ENCODE measurements around the gene CD2AP. TPM values are rescaled to one million over a fixed set of nuclear protein-coding genes. Genes with fewer than 3 reads are reported as not detected.
"Not testable (repeated sequence)": the region's sequence is repeated elsewhere in the genome, so short reads cannot be mapped to it uniquely, and the experiment has no call there.

CD2AP gene
- total RNA-seq, 1 donor from 2014 or later, result 23.6 TPM

DNA sequence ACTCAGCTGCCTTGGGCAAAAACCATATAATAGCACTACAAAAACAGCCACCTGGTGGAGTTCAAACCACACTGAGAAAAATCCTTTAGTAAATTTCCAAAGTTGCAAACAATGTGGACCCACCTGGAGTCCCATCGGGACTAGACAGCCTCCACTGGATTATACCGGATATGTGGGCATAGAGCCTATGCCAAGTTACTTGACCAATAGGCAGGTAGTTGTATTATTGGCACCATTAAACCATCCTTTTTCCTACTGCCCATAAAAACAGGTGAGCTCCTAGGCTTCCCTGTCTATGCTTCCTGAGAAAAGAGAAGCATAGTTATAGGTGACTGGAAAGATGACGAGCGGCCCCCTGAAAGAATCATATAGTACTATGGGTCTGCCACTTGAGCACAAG is 169.1 kb downstream of the CD2AP start:
- TF ChIP-seq, protein P1, sequence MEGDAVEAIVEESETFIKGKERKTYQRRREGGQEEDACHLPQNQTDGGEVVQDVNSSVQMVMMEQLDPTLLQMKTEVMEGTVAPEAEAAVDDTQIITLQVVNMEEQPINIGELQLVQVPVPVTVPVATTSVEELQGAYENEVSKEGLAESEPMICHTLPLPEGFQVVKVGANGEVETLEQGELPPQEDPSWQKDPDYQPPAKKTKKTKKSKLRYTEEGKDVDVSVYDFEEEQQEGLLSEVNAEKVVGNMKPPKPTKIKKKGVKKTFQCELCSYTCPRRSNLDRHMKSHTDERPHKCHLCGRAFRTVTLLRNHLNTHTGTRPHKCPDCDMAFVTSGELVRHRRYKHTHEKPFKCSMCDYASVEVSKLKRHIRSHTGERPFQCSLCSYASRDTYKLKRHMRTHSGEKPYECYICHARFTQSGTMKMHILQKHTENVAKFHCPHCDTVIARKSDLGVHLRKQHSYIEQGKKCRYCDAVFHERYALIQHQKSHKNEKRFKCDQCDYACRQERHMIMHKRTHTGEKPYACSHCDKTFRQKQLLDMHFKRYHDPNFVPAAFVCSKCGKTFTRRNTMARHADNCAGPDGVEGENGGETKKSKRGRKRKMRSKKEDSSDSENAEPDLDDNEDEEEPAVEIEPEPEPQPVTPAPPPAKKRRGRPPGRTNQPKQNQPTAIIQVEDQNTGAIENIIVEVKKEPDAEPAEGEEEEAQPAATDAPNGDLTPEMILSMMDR (IDR thresholded peaks at IDR 0.05), result no peak
- TF ChIP-seq POLR2AphosphoS5 (IDR thresholded peaks at IDR 0.05; ENCODE audit: insufficient read depth in 1 of 2, low read depth in 1 of 2), result no peak
- TF ChIP-seq POLR2A (IDR thresholded peaks at IDR 0.05), result no peak
- Histone ChIP-seq H3K27me3 (no peaks in the 10 kb centered on the region), H3K27ac (no peak overlapping the region), H3K36me3 (no peaks in the 10 kb centered on the region), H3K4me1 (no peaks in the 10 kb centered on the region), H3K9me3 (no peaks in the 10 kb centered on the region), H3K4me3 (no peak overlapping the region)
- intact Hi-C loops (cut with DNase I), result no loop called here
- no peak for DNase-seq (ENCODE audit: extremely low spot score in 2 of 2)

DNA sequence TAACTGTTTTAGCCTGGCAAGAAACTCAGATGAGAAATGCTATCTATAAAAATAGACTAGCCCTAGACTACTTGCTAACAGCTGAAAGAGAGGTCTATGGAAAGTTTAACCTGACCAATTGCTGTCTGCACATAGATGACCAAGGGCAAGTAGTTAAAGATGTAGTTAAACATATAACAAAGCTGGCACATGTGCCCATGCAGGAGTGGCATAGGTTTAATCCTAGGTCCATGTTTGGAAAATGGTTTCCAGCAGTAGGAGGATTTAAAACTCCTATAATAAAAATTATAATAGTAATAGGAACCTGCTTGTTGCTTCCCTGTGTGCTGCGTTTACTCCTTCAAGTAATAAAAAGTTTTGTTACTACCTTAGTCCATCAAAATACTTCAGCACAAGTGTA is 169.6 kb downstream of the CD2AP start:
- TF ChIP-seq POLR2AphosphoS5 (IDR thresholded peaks at IDR 0.05; ENCODE audit: insufficient read depth in 1 of 2, low read depth in 1 of 2) (no peak), POLR2A (IDR thresholded peaks at IDR 0.05) (no peak)
- TF ChIP-seq, protein P1 (IDR thresholded peaks at IDR 0.05), result no peak
- Histone ChIP-seq H3K27me3 (no peaks in the 10 kb centered on the region), H3K9me3 (no peaks in the 10 kb centered on the region), H3K27ac (no peak overlapping the region), H3K4me1 (no peaks in the 10 kb centered on the region), H3K4me3 (no peak overlapping the region), H3K36me3 (no peaks in the 10 kb centered on the region)
- no peak for DNase-seq (ENCODE audit: extremely low spot score in 2 of 2)
- intact Hi-C loops (cut with DNase I), result no loop called here

DNA sequence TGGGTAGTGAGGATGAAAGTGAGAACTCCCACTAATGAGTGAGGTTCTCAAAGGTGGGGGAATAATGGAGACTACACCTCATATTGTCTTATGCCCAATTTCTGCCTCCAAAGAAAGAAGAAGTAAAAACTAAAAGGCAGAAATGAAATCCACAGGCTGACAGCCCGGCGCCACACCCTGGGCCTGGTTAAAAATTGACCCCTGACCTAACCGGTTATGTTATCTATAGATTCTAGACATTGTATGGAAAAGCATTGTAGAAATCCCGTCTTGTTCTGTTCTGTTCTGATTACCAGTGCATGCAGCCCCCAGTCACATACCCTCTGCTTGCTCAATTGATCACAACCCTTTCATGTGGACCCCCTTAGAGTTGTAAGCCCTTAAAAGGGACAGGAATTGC is 170.0 kb downstream of the CD2AP start:
- H3K9me3 ChIP-seq; H3K27me3 ChIP-seq; DNase-seq (ENCODE audit: extremely low spot score in 2 of 2); H3K27ac ChIP-seq; H3K36me3 ChIP-seq; intact Hi-C loops (cut with DNase I); H3K4me1 ChIP-seq; H3K4me3 ChIP-seq: not testable (repeated sequence)

DNA sequence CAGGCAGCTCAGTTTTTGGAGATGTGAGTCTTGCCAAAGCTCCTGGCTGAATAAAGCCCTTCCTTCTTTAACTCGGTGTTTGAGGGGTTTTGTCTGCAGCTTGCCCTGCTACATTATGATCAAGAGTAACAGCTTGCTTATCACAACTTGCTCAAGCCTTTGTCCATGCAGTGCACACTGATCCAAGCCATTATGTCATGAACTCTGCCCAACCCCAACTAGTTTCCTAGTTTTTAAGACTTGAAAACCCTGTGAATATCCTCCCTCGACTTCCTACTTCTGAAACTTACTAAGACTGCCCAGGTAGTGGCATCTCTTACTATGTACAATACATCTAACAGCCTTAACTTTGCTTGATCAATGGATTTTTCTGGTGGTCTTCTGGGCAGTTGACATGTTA is 170.4 kb downstream of the CD2AP start:
- TF ChIP-seq POLR2AphosphoS5 (IDR thresholded peaks at IDR 0.05; ENCODE audit: insufficient read depth in 1 of 2, low read depth in 1 of 2), result no peak
- TF ChIP-seq POLR2A (IDR thresholded peaks at IDR 0.05), result no peak
- TF ChIP-seq, protein P1 (IDR thresholded peaks at IDR 0.05), result no peak
- H3K36me3 ChIP-seq, result no peaks in the 10 kb centered on the region
- H3K9me3 ChIP-seq, result no peaks in the 10 kb centered on the region

DNA sequence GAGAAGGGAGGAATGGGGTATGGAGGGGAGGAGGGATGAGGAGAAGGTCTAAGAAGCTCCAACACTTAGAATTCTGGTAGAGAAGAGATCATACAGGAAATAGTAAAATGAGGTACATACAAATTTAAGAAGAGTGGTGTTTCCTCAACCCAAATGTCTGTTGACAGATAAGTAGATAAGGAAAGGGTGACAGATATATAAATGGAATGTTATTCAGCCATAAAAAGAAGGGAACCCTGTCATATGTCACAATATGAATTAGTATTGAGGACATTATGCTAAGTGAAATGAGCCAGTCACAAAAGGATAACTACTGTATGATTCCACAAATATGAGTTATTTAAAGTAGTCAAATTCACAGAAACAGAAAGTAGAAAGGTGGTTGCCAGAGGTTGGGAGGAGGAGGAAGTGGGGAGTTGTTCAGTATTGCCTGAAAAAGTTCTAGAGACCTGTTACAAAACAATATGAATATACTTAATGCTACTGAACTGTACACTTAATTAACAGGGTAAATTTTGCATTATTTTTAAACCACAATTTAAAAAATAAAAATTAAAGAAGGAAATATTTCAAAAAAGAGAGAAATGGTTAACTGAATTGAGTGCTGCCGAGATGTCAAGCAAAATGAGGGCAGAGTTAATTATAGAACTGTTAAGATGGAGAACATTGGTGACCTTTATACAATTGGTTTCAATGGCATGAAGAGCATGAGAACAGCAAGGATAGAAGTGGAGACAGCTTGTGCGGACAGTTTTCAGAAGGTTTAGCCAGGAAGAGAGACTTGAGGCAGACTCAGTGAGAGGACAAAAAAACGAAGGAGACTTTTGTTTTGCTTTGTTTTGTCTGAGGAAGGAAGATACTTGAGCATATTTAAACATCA is 173.2 kb downstream of the CD2AP start:
- Histone ChIP-seq H3K27me3 (no peaks in the 10 kb centered on the region), H3K36me3 (no peaks in the 10 kb centered on the region), H3K27ac (no peak overlapping the region), H3K4me1 (no peaks in the 10 kb centered on the region), H3K4me3 (no peak overlapping the region), H3K9me3 (no peaks in the 10 kb centered on the region)
- TF ChIP-seq POLR2A (IDR thresholded peaks at IDR 0.05) (no peak), POLR2AphosphoS5 (IDR thresholded peaks at IDR 0.05; ENCODE audit: insufficient read depth in 1 of 2, low read depth in 1 of 2) (no peak)
- TF ChIP-seq, protein P1 (IDR thresholded peaks at IDR 0.05), result no peak
- no peak for DNase-seq (ENCODE audit: extremely low spot score in 2 of 2)
- intact Hi-C loops (cut with DNase I), result no loop called here

More for the DNA sequence above, 170.4 kb downstream of the CD2AP start:
- Histone ChIP-seq H3K4me1 (no peaks in the 10 kb centered on the region), H3K27ac (no peak overlapping the region), H3K27me3 (no peaks in the 10 kb centered on the region), H3K4me3 (no peak overlapping the region)
- intact Hi-C loops (cut with DNase I), result no loop called here
- no peak for DNase-seq (ENCODE audit: extremely low spot score in 2 of 2)

Data from vagina (tissue), 2 donors.